OCI-LY1 (cell line): ENCODE measurements around the gene MFSD12.

Experiments used
- CTCF ChIP-seq: fragments of 200-600 bp; sonication (generic), shearing (Covaris generic); IDR thresholded peaks from 2 replicates; pipeline ENCODE4 v1.5.1; 2017; ENCODE audit warnings: mild to moderate bottlenecking, antibody characterized with exemption, low read length, moderate library complexity, mixed read lengths
- EZH2 ChIP-seq: fragments of 200-600 bp; sonication (generic), shearing (Covaris generic); IDR thresholded peaks from 2 replicates; pipeline ENCODE4 v1.8.0; 2017; ENCODE audit warnings: borderline replicate concordance, mixed run types, mild to moderate bottlenecking, antibody characterized with exemption, low read length, moderate library complexity, mixed read lengths

GRCh38 chr19:3572855-3573161, 15.4 kb upstream of the MFSD12 start, which contains the start of gene HMG20B:
- TF ChIP-seq CTCF (no peak), EZH2 (no peak)
